HepG2 (cell line): ENCODE measurements around the gene XRCC1. TPM values are rescaled to one million over a fixed set of nuclear protein-coding genes. Genes with fewer than 3 reads are reported as not detected.

Experiments
- ATAC-seq: fragments of 200-7000 bp; cut with Tn5 transposase; 3 replicates; pipeline ENCODE4 v1.9.1; 2020; ENCODE audit warnings: mild to moderate bottlenecking, moderate library complexity
- BruUV-seq: library from RNA; stranded (reverse); fragments of 400-500 nt; replicated peaks from 2 replicates; lab custom pipeline; 2021; lab: Mats Ljungman, UMichigan
- CTCF ChIA-PET: fragments of 300-600 bp; formaldehyde crosslinking; extraction: SDS; loops from one replicate; lab custom pipeline; 2021; ENCODE audit warnings: low total read pairs, inconsistent platforms, low intra/inter-chr PET ratio; lab: Yijun Ruan, JAX
- POLR2A ChIA-PET: fragments of 350-600 bp; sonication (Branson Sonifier 250); formaldehyde crosslinking; loops from one replicate; lab custom pipeline; 2020; ENCODE audit warnings: antibody characterized with exemption, inconsistent platforms; lab: Yijun Ruan, JAX
- DNase-seq: peaks from one replicate; pipeline ENCODE4 v3.0.0-alpha.2; 2015; ENCODE audit warnings: low spot score
- FAIRE-seq: peaks from 3 replicates; lab custom pipeline; 2011; peaks lifted over from hg19 to GRCh38; lab: Jason Lieb, UNC
- H2AFZ ChIP-seq: one replicate; pipeline ENCODE4 v1.6.1; 2011; ENCODE audit warnings: low read length, inconsistent platforms
- H3K27ac ChIP-seq: fragments of 300-600 bp; 3 replicates; pipeline ENCODE4 v1.8.0; 2011; ENCODE audit warnings: mixed run types, mild to moderate bottlenecking, mixed read lengths, low read length, inconsistent platforms; ENCODE audit not compliant: insufficient read depth; ENCODE audit errors: extremely low read length
- H3K27me3 ChIP-seq, 2 experiments: fragments of 200-600 bp in 1 of 2; 2 replicates in 1 of 2; 3 replicates in 1 of 2; pipeline versions ENCODE4 v1.6.0 to v1.8.0; 2011; ENCODE audit warnings: low read length in 2 of 2, mild to moderate bottlenecking in 2 of 2, moderate library complexity in 2 of 2, inconsistent platforms in 1 of 2; ENCODE audit not compliant: insufficient read depth in 2 of 2, control insufficient read depth in 1 of 2
- H3K36me3 ChIP-seq, 2 experiments: fragments of 200-600 bp in 1 of 2; replicated peaks in 1 of 2; 2 replicates in 1 of 2; 3 replicates in 1 of 2; pipeline versions ENCODE4 v1.5.1 to v1.8.0; 2011; ENCODE audit warnings: low read length in 2 of 2, inconsistent platforms in 1 of 2; ENCODE audit not compliant: insufficient read depth in 2 of 2, control insufficient read depth in 1 of 2
- H3K4me1 ChIP-seq: 2 replicates; pipeline ENCODE4 v1.5.1; 2012; ENCODE audit warnings: low read length, inconsistent platforms; ENCODE audit not compliant: insufficient read depth
- H3K4me2 ChIP-seq: 2 replicates; pipeline ENCODE4 v1.6.0; 2011; ENCODE audit warnings: low read depth, low read length, inconsistent platforms
- H3K4me3 ChIP-seq, 3 experiments: fragments of 200-600 bp in 1 of 3; sonication (generic), shearing (Covaris generic) in 1 of 3; replicated peaks in 1 of 3; 2 replicates each; pipeline ENCODE4 v1.5.1; 2011 to 2016; ENCODE audit warnings: low read length in 3 of 3, inconsistent platforms in 2 of 3, low read depth in 2 of 3, mild to moderate bottlenecking in 2 of 3, control low read depth in 1 of 3, mixed read lengths in 1 of 3; ENCODE audit not compliant: insufficient read depth in 1 of 3
- H3K79me2 ChIP-seq: one replicate; pipeline ENCODE4 v1.6.1; 2011; ENCODE audit warnings: low read length, inconsistent platforms; ENCODE audit not compliant: insufficient read depth
- H3K9ac ChIP-seq: 2 replicates; pipeline ENCODE4 v1.6.0; 2011; ENCODE audit warnings: mild to moderate bottlenecking, low read depth, low read length, inconsistent platforms; ENCODE audit not compliant: insufficient read depth
- H3K9me3 ChIP-seq: 2 replicates; pipeline ENCODE4 v1.5.1; 2012; ENCODE audit warnings: mild to moderate bottlenecking, low read length
- H4K20me1 ChIP-seq: 2 replicates; pipeline ENCODE4 v1.6.0; 2011; ENCODE audit warnings: inconsistent platforms, mild to moderate bottlenecking, low read length, moderate library complexity; ENCODE audit not compliant: insufficient read depth
- KAT8 ChIP-seq: IDR thresholded peaks from 2 replicates; pipeline ENCODE4 v1.6.1; 2016; ENCODE audit warnings: missing genetic modification reagents, missing compliant biosample characterization
- MED13 ChIP-seq: sonication (generic); formaldehyde crosslinking; IDR thresholded peaks from 2 replicates; pipeline ENCODE4 v1.5.0; 2020; ENCODE audit warnings: missing genetic modification reagents
- PCBP2 ChIP-seq: fragments of 200-400 bp; formaldehyde crosslinking; optimal IDR thresholded peaks from 2 replicates; pipeline ENCODE3; 2018; ENCODE audit warnings: low read length, low read depth; ENCODE audit not compliant: poor library complexity, severe bottlenecking
- SOX5 ChIP-seq: IDR thresholded peaks from 2 replicates; pipeline ENCODE4 v1.6.1; 2016; ENCODE audit warnings: borderline replicate concordance
- ZNF224 ChIP-seq: sonication (generic); formaldehyde crosslinking; IDR thresholded peaks from 2 replicates; pipeline ENCODE4 v1.5.0; 2020; ENCODE audit warnings: mild to moderate bottlenecking, missing genetic modification reagents
- ZNF274 ChIP-seq: sonication (generic); formaldehyde crosslinking; IDR thresholded peaks from 2 replicates; pipeline ENCODE4 v1.5.1; 2020; ENCODE audit warnings: mild to moderate bottlenecking, missing genetic modification reagents
- ZNF83 ChIP-seq: sonication (generic); formaldehyde crosslinking; IDR thresholded peaks from 2 replicates; pipeline ENCODE4 v1.4.0; 2020; ENCODE audit warnings: missing genetic modification reagents, mild to moderate bottlenecking, borderline replicate concordance
- ZNF883 ChIP-seq: sonication (generic); formaldehyde crosslinking; IDR thresholded peaks from 2 replicates; pipeline ENCODE4 v1.5.1; 2020; ENCODE audit warnings: mild to moderate bottlenecking, missing genetic modification reagents; ENCODE audit errors: not compliant biosample characterization
- WGBS: methylation state at CpG from one replicate; pipeline ENCODE4 v1.1.6; 2017; ENCODE audit warnings: low lambda C conversion rate; 5-methylcytosine and 5-hydroxymethylcytosine counted together
- in situ Hi-C: cut with HindIII; loops from 2 replicates; pipeline ENCODE4 v1.10.0; 2017; ENCODE audit warnings: low pct_unique_long_range_greater_than_20kb; ENCODE audit not compliant: extremely low pct_ligation_motif_present
- intact Hi-C: fragments of 100-400 bp; cut with micrococcal nuclease; formaldehyde crosslinking; loops from one replicate; pipeline ENCODE4 v1.10.0; 2022; ENCODE audit not compliant: unreplicated experiment
- polyA plus RNA-seq, 8 experiments: library from polyadenylated mRNA; depleted of rRNA in 3 of 8; stranded (reverse) in 7 of 8; unstranded in 1 of 8; fragments of >200 nt; fragmentation: Illumina TruSeq in 4 of 8; extraction: Trizol in 4 of 8; gene quantifications; 2 replicates each; pipeline versions ENCODE4 v1.2.1 to v1.2.3, GENCODE V29; 2011 to 2016; ENCODE audit warnings: low read depth in 4 of 8, missing spikeins in 1 of 8, mixed read lengths in 1 of 8; ENCODE audit not compliant: insufficient read depth in 1 of 8
- total RNA-seq, 5 experiments: library from RNA; depleted of rRNA; stranded (reverse); fragments of >200 nt; fragmentation: Illumina TruSeq; extraction: Trizol; gene quantifications; 2 replicates each; pipeline ENCODE4 v1.2.3, GENCODE V29; 2016; ENCODE audit warnings: low read depth in 1 of 5
- TF ChIP-seq, protein P1 (sequence below): sonication (generic); formaldehyde crosslinking; IDR thresholded peaks from 2 replicates; pipeline ENCODE4 v1.4.0; 2020; ENCODE audit warnings: missing genetic modification reagents, borderline replicate concordance

XRCC1 gene
- total and polyA plus RNA-seq, 2 of the 13 experiments (the other 11 are each of a cell fraction or from before 2014, with no cell fraction given) = 24.7 to 26.3 TPM

DNA sequence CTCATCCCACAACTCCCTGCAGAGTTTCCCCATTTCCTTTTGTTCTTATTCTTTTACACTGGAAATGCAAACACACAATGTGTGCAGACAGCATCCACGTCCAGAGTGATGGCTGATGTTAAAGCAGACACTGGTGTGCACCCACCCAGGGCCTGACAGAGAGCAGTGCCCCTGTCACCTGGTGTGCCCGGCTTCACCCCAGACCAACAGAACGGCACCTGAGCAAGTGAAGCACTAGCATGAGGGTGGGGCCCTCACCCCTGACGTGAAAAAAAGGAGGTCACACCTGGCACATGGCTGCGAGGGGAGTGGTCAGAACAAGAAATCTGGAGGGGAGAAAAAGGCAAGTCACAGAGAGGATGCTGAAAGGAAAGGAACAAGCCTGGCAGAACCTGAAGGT is 30.1 kb downstream of the XRCC1 start (continued):
- TF ChIP-seq ZNF83 (CRISPR knock-in tag) (no peak), PCBP2 (no peak), ZNF883 (no peak), KAT8 (CRISPR knock-in tag) (no peak), ZNF224 (CRISPR knock-in tag) (no peak)
- TF ChIP-seq, protein P1, sequence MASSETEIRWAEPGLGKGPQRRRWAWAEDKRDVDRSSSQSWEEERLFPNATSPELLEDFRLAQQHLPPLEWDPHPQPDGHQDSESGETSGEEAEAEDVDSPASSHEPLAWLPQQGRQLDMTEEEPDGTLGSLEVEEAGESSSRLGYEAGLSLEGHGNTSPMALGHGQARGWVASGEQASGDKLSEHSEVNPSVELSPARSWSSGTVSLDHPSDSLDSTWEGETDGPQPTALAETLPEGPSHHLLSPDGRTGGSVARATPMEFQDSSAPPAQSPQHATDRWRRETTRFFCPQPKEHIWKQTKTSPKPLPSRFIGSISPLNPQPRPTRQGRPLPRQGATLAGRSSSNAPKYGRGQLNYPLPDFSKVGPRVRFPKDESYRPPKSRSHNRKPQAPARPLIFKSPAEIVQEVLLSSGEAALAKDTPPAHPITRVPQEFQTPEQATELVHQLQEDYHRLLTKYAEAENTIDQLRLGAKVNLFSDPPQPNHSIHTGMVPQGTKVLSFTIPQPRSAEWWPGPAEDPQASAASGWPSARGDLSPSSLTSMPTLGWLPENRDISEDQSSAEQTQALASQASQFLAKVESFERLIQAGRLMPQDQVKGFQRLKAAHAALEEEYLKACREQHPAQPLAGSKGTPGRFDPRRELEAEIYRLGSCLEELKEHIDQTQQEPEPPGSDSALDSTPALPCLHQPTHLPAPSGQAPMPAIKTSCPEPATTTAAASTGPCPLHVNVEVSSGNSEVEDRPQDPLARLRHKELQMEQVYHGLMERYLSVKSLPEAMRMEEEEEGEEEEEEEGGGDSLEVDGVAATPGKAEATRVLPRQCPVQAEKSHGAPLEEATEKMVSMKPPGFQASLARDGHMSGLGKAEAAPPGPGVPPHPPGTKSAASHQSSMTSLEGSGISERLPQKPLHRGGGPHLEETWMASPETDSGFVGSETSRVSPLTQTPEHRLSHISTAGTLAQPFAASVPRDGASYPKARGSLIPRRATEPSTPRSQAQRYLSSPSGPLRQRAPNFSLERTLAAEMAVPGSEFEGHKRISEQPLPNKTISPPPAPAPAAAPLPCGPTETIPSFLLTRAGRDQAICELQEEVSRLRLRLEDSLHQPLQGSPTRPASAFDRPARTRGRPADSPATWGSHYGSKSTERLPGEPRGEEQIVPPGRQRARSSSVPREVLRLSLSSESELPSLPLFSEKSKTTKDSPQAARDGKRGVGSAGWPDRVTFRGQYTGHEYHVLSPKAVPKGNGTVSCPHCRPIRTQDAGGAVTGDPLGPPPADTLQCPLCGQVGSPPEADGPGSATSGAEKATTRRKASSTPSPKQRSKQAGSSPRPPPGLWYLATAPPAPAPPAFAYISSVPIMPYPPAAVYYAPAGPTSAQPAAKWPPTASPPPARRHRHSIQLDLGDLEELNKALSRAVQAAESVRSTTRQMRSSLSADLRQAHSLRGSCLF = no peak

DNA sequence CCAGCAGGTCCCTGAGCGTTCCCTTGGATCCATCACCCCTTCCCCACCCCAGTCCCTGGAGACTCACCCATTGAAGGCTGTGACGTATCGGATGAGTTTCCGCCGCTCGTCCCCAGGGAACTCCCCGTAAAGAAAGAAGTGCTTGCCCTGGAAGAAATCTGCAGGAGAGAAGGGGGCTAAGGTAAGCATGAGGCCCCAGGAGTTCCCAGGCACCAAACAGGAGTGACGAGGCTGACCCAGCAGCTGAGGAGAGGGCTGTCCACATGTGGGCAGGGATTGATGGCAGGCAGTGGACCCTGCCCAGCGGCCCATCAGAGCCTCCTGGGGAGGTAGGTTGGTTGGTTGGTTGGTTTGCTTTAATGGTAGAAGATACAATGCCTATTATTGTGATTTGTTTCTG is 31.2 kb downstream of the XRCC1 start:
- Histone ChIP-seq H3K4me2 (no peak overlapping the region), H2AFZ (no peak overlapping the region), H3K9me3 (peaks cover 2% of the 10 kb centered on the region; the same call in 1 of the 2 replicates), H3K27ac (no peak overlapping the region), H3K9ac (no peak overlapping the region), H4K20me1 (no peaks in the 10 kb centered on the region), H3K4me1 (peaks cover 6% of the 10 kb centered on the region; the same call in 1 of the 2 replicates), H3K27me3 (no peaks in the 10 kb centered on the region), H3K79me2 (no peaks in the 10 kb centered on the region), H3K36me3 (peaks cover 11 to 29% of the 10 kb centered on the region in 2 experiments; a peak in 4 of 5 replicates), H3K4me3 (no peak overlapping the region)
- intact Hi-C loops = no loop called here
- TF ChIP-seq ZNF274 (no peak), SOX5 (CRISPR knock-in tag) (no peak), MED13 (CRISPR knock-in tag) (no peak)
- DNase-seq = no peak
- in situ Hi-C loops = no loop called here
- POLR2A ChIA-PET = no interaction called here
- no TSS peak for BruUV-seq
- no peak for ATAC-seq
- CTCF ChIA-PET = no interaction called here
- WGBS = 98% methylated on average over 9 of the region's 9 CpGs
- no peak for FAIRE-seq
